ENCODE data around the gene LHCGR.
A peak's percentile ranks its signal among the peaks of the same experiment; 100 is the strongest.
"Not testable (repeated sequence)": the region's sequence is repeated elsewhere in the genome, so short reads cannot be mapped to it uniquely, and the experiment has no call there.

LHCGR gene

GRCh38 chr2:48747319-48747718 is 8.2 kb downstream of the LHCGR start:
- DNase-seq (ENCODE audit: low spot score) = no peak

- not testable (repeated sequence) for DNase-seq (ENCODE audit: low spot score)
These were observed 16.3 kb downstream of the LHCGR start for GRCh38 chr2:48739236-48739635.

GRCh38 chr2:48738806-48739205 is 16.7 kb downstream of the LHCGR start:
- peak; percentile 81 for DNase-seq (ENCODE audit: low spot score)

GRCh38 chr2:48736251-48736650 is 19.3 kb downstream of the LHCGR start:
- DNase-seq (ENCODE audit: low spot score) = no peak

- no peak for DNase-seq (ENCODE audit: low spot score)
These were observed 20.8 kb downstream of the LHCGR start for GRCh38 chr2:48734576-48735303.

GRCh38 chr2:48733067-48733503 is 22.4 kb downstream of the LHCGR start:
- no peak for DNase-seq (ENCODE audit: low spot score)

GRCh38 chr2:48728840-48729239 is 26.7 kb downstream of the LHCGR start:
- DNase-seq (ENCODE audit: low spot score) = no peak

- DNase-seq (ENCODE audit: low spot score) = no peak
These were observed 27.2 kb downstream of the LHCGR start for GRCh38 chr2:48728295-48728694.

- DNase-seq (ENCODE audit: low spot score) = no peak
These were observed 28.0 kb downstream of the LHCGR start for GRCh38 chr2:48727560-48727959.

- DNase-seq (ENCODE audit: low spot score) = no peak
These were observed 29.6 kb downstream of the LHCGR start for GRCh38 chr2:48725696-48726494.

GRCh38 chr2:48724278-48724677 is 31.2 kb downstream of the LHCGR start:
- DNase-seq (ENCODE audit: low spot score) = peak; percentile 16

- peak; percentile 88 for DNase-seq (ENCODE audit: low spot score)
These were observed 32.4 kb downstream of the LHCGR start for GRCh38 chr2:48723129-48723528.

GRCh38 chr2:48722391-48722790 is 33.1 kb downstream of the LHCGR start:
- peak; percentile 55 for DNase-seq (ENCODE audit: low spot score)

GRCh38 chr2:48721158-48721557 is 34.4 kb downstream of the LHCGR start:
- DNase-seq (ENCODE audit: low spot score) = no peak

GRCh38 chr2:48719480-48720177 is 35.9 kb downstream of the LHCGR start:
- DNase-seq (ENCODE audit: low spot score) = peak; percentile 25

- DNase-seq (ENCODE audit: low spot score) = no peak
These were observed 37.7 kb downstream of the LHCGR start for GRCh38 chr2:48717846-48718245.

GRCh38 chr2:48715956-48716355 is 39.6 kb downstream of the LHCGR start:
- DNase-seq (ENCODE audit: low spot score) = no peak

- DNase-seq (ENCODE audit: low spot score) = peak; percentile 76
These were observed 40.3 kb downstream of the LHCGR start for GRCh38 chr2:48715042-48715899.

- DNase-seq (ENCODE audit: low spot score) = no peak
These were observed 41.3 kb downstream of the LHCGR start for GRCh38 chr2:48714245-48714644.

- DNase-seq (ENCODE audit: low spot score) = no peak
These were observed 41.9 kb downstream of the LHCGR start for GRCh38 chr2:48713647-48714046.

- DNase-seq (ENCODE audit: low spot score) = no peak
These were observed 43.4 kb downstream of the LHCGR start for GRCh38 chr2:48712151-48712550.

GRCh38 chr2:48711343-48711742 is 44.2 kb downstream of the LHCGR start:
- peak; percentile 22 for DNase-seq (ENCODE audit: low spot score)

Measured in kidney tubule cell (primary cell).